ENCODE results near the gene SPOPL.
"Not testable (repeated sequence)": the region's sequence is repeated elsewhere in the genome, so short reads cannot be mapped to it uniquely, and the experiment has no call there.

The SPOPL gene

DNA sequence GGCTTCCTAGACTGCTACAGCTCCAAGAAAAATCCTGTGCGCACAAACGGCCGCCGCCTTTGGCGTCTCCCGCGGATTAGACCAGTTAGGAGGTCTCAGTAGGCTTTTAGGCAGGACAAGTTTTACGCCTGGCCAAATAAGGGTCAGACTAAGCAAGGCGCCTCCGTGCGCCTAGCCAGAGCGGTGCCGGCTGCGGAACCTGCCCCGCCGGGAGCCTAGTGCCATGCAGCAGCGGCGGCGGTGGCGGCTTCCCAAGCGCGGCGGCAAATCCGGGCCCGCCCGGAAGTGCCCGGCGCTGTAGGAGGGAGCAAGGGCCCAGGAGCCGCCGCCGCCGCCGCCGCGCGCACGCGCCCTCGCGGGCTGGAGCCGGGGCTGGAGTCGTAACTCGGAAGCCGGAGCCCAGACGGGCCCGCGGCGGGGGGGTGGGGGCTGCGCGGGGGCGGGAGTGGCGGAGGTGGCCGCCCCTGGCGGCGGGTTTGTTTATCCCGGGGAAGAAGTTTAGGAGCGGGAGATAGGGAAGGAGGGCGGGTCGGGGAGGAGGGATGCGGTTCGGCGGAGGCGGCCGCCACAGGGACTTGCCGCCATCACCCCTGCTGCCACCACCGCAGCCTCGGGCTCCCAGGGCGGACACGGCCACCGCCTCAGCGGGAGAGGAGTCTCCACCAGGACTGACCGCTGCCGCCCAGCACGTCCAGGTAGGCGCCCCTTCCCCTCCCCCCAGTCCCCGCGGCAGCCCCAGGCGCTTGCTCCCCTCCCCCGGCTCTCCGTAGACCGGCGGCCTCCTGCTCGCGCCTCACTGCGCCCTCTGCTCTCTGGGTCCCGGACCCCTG lies at the start of gene SPOPL:
SPOPL (plus strand) TSS at position 346 of the 830 bp plus-strand sequence. CDS start 48,447 bp downstream, outside the sequence.
- DNase-seq, result peak; percentile 28 to 93 (median 83)

DNA sequence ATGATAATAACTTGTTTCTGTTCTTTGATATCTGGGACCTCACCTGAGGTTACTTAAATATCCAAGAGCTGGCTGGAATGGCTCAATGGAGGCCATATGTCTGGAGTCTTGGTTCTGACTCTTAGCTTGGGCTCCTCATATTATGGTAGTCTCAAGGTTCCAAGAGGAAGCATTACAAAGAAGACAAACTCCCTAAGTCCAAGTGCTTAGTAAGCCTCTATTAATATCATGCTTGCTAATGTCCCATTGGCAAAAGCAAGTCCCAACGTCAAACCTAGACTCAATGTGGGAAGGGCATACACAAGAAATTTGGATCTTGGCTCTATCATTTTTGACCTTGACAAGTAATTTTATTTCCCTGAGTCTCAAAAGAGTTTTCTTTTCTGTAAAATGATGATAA lies 49.2 kb upstream of the SPOPL start:
- no peak for DNase-seq

DNA sequence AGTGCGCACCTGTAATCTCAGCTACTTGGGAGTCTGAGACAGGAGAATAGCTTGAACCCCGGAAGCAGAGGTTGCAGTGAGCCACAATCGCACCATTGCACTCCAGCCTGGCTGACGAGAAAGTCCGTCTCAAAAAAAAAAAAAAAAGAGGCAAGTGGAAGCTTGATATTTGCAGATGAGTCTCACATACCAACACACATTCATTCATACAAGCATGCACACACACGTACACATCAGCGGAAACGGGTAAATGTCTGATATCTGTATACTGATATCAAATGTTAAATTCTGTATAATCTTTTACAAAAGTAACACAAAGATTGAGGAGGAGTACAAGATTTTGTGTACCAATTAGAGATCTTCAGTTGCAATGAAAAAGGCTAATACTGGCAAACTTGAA lies 47.8 kb upstream of the SPOPL start:
- no peak for DNase-seq

DNA sequence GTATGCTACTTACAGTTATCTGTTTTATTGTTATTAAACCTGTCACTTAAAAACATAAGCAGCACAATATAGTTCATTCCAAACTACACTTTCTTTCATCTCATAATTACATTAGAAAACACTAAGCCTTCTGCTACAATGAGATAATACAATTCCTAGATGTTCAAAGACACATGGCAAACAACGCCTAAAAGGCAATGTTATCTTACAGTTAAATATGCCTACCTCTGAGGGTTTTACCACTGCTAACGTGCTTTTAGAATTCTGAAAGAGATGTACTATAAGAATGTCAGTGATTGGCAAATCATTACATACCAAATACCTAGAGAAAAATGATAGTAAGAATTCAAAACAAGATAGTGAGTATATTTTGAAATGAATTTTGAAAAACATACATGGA lies 46.8 kb upstream of the SPOPL start:
- DNase-seq, result no peak

DNA sequence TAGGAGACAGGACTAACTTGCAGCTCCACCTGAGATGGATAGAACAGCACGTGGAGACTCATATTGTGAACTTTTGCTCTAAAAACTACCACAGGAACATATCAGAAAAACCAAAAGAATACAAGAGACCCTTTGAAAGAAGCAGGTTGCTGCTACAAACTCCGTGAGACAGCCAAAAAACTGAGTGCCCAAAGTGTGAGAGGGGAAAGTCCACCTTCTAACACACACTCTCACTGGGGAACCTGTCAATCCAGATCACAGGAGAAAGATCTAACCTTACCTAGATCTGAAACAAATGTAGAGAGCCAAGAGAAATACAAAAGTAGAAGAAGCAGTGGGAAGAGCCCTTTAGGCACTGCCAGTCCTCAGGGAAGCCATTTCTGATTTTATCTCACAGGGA lies 46.3 kb upstream of the SPOPL start:
- no peak for DNase-seq

DNA sequence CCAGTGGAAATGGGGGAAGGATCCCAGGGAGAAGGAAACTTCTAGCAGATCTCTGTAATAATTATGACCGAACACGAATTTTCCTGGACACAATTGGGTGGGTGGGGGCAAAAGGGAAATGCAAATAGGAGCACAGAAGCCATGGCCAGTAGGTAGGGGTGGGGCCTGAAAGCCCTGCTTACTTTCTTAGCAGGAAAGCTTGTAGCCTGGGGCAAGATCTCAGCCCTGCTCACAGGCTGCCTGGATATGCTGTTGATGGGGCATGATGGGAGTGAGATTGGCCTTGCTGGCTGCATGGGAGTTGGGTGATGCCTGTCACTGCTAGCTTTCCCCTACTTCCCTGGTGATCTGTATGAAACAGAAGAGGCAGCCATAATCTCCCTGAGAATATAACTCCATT lies 45.9 kb upstream of the SPOPL start:
- no peak for DNase-seq

DNA sequence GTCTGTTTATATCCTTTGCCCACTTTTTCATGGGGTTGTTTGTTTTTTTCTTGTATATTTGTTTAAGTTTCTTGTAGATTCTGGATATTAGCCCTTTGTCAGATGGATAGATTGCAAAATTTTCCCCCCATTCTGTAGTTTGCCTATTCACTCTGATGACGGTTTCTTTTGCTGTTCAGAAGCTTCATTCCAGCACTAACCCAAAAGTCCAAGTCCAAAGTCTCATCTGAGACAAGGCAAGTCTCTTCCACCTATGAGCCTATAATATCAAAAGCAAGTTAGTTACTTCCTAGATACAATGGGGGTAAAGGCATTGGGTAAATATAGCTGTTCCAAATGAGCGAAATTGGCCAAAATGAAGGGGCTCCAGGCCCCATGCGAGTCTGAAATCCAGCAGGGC lies 38.9 kb upstream of the SPOPL start:
- not testable (repeated sequence) for DNase-seq

DNA sequence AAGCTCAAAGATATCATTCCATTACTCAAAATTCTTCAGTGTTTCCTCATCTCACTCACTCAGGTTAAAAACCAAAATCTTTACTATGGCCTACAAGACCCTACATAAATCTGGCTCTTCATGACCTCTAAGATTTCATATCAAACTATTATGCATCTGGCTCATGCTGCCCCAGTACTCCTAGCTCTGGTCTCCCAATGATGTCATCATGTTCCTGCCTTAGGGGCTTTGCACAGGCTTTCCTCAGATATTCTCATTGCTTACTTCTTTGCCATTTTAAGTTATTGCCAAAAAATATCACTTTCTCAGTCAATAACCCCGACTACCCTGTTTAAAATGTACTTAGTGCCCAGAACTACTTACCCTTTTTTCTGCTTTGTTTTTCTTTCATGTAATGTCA lies 33.0 kb upstream of the SPOPL start:
- no peak for DNase-seq

DNA sequence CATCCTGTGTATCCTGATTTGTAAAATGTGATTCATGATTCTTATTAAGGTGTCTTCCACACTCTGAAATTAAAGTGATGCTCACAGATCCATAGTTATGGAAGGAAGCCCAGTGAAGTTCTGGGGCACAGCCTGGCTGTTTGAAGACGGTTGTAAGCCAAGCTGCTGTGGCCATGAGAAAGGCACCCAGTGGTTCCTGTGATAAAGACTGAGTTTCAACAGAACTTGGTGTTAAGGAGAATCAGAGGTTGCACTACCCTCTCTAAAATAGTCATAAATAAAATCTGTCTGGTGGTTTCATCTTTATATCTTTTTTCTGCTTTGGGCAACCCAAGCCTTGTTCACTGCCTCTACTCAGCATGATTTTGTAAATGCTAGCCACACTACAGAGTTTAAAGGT lies 32.2 kb upstream of the SPOPL start:
- no peak for DNase-seq

DNA sequence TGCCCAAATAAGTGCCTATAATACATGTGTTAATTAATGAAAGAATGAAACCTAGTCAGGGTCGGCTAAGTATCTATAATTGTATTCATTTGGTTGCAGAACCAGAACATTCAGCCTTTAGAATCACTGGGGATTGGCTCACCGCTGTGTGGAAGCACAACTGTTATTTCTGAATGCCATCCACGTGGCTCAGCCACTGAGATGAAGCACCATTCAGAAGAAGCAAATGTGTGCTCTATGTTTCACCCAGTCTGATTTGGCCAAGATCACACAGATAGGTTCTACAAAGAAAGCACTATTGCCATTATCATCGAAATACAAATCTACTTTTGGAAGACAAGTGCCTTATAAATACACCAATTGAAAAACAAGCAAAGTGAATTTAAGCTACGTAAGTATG lies 30.6 kb upstream of the SPOPL start:
- peak in 15 of 56 donors; percentile 0 to 38 (median 14) for DNase-seq

DNA sequence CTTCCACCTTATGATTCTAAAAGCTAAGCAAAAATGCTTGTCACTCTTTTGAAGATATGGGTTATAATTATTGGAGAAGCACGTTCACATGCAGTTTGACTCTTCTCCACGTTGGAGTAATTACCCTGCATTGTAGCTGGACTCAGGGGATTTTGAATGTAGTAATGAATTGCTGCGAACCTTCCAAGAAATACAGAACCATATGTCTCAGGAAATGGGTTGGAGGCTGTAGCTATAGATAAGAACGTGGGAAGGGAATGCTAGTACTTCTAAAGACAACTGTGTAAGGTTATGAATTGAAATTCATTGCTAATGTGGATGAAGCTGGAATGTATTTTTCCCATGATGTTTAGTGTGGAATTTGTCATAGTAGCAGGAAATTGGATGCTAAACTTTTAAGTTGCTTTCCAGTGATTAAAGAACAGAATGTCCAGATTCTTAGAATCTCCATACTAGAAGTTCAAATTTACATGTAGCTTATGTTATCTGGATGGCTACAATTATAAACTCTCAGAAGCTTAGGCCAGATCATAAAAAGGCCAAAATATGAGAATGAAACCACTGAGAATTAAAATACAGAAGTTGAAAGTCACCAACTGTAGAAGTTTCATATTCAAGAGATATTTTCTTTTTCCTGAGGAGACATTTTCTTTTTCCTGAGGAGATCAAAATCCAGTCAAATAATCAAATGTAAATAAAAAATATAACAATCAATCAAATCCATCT lies 27.3 kb upstream of the SPOPL start:
- no peak for DNase-seq

DNA sequence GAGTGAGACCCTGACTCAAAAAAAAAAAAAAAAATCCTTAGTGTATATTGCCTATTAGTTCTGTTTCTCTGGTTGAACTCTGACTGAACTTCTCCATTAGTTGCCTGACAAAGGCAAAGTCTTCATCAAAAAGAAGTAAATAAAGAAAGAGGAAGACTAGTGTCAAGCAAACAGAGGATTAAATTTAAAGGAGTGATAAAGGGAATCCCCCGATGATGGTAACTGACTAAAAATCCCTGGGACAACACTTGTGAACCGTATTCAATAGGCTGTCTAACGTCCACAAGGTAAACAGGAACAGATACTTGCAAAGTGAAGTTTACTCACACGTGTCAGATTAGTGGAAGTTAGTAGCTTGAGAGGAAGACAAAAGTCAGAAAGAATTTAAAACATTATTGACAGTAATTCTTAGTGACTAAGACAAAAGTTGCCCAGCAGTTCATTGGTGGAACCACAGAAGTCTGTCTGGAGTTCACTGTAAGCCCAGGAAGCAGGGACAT lies 26.2 kb upstream of the SPOPL start:
- DNase-seq, result no peak

DNA sequence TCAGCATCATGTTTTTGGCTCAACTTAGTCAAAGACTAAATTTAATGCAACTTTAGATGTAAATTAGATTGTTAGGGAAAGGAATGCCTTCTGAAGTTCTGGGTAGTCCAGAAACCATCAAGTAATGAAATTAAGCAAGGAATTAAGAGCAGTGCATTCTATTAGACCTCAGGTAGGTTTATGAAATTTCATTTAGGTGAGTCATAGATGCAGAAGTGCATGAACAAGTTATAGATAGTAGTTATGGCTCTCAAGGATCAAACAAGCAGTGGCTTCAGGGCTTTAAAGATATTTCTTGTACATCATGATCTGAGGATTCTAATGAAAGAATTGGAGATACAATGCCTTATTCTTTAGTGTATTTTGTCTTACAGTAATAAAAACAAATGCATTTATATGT lies 25.4 kb upstream of the SPOPL start:
- DNase-seq, result no peak

DNA sequence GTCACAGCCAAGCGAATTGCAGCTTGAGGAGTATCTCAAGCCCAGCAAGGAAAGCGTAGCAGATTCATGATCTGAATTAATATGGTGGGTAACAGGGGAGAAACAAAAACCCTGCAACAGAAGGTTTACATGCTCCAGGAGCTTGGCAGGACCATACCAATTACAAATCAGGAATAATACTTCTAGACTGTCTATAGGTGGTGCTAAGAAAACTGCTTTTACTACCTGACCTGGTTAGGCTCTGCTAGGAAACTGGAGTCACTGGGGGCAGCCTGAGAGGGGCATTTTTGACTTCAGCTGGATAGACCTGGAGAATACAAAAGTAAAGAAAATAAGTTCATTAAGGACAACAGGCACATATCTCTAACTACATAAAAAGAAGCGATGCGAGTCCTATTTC lies 24.6 kb upstream of the SPOPL start:
- no peak for DNase-seq

DNA sequence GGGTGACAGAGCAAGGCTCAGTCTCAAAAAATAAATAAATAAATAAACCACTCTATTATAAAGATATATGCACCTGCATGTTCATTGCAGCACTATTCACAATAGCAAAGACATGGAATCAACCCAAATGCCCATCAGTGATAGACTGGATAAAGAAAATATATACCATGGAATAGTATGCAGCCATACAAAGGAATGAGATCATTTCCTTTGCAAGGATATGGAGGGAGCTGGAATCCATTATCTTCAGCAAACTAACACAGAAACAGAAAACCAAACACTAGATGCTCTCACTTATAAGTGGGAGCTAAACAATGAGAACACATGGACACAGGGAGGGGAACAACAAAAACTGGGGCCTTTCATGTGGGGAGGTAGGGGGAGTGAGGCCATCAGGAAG lies 18.8 kb upstream of the SPOPL start:
- DNase-seq, result not testable (repeated sequence)

DNA sequence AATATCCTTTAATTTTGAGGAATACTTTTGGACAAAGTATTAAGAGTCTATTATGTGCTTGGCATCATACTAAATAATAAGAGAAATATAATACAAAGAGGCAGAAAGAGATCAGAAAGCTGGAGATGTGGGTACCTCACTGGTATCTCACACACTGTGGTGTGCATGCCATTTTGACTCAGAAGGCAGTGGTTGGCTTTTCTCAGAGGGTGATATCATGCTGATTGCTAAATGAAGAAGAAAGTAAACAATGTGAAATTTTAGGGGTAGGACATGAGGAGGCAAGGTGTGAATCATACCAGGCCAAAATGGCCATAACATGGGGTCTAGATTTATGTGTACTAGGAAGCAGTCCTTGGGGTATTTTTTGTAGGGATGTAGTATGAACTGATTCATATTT lies 16.6 kb upstream of the SPOPL start:
- no peak for DNase-seq

DNA sequence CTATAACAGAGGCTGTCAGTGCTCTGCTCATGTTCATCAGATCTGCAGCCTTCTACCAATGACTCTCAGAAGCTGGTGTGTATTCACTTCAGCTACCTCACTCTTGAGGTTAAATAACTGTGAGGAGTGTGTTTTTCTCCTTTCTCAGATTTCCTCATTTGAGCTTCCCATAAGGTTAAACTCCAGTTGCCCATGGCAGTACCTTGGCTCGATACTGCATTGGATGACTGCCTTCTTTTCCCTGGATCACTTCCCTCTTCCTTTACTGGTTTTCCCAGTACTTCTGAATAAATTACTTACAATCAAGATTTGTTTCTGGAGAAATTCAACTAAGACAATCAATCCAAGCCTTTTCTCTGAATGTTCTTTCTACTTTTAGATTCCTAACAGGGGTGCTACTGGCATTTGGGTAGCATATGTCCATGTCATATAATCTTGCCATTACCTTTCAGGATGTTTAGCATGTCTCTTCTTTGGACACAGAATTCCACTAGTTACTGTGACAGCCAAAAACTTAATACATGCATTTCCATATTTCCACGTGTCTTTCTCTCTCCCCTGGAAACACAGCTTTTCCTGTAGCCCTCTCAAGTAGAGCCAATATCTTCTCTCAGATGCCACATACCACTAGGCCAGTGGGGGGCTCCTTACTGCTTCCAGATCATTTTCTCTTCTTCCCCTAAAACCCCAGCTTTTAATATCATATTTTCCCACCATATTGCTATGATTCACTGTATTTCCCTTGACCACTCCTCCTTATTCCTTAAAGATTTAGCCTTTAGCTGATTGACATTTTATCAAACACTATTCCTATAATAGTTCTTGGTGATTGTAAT lies 15.0 kb upstream of the SPOPL start:
- no peak for DNase-seq

DNA sequence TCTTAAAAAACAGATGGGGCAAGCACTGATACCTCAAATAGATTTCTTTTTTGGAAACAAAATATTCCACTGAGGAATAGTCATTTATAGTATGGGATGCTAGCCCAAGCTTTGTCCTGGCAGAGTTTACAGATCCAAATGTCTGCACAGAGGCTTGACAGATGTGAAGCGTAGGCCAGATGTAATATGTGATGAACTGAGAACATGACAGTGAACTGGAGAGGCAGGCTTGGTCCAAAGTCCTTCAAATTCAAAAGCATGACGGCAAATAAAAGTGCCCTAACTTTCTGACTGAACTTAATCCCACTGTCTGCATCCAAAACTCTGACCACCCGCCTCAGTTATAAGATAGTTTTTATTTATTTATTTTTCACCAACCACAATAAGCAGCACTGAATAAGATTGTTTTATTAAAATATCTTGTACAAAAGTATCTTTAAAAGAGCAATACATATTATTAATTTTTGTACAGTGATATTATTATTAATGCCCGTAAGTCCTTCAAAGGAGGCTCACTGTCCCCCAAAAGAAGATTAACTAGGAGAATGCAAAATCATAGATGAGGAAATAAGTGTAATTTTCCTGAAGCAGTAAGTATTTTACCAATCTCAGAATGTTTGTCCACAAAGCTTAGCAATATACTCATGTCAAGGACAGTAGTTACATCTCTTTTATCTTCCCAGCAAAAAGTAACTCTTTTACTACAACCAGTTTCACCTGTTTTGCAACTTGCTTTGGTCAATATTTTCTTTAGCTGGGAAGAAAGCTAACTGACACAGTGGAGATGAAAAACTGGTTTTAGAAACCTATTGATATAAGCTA lies 10.7 kb upstream of the SPOPL start:
- DNase-seq, result no peak

DNA sequence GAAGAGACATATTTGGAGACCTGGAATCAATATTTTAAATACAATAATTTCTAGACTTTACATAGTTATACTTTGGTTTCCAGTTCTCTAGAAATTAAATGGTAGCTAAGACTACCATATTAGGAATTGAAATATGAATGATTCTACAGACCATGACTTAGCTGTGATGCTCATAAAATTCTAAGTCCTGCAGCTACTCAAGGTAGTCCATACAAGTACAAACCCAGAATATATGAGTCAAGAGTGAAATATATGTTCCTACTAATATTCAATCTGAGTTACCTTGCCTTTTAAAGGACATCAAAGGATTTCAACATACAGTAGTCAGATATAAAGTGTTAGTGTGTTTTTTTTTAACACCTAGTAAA lies 10.1 kb upstream of the SPOPL start:
- no peak for DNase-seq

DNA sequence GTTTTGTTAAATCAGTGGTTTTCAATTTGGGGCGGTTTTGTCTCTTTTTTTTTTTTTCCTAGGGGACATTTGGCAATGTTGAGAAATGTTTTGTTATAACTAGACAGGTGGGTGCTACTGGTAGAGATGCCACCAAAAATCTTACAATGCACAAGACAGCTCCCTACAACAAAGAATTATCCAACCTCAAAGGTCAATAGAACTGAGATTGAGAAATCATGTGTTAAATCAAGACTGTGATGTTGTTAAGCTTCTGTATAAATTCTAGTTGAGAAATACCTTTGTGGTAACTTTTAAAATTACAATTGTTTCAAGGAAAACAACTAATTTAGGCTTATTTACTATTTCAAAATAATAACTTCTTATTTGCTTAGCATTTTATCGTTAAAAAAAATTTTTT lies 9.4 kb upstream of the SPOPL start:
- no peak for DNase-seq

DNA sequence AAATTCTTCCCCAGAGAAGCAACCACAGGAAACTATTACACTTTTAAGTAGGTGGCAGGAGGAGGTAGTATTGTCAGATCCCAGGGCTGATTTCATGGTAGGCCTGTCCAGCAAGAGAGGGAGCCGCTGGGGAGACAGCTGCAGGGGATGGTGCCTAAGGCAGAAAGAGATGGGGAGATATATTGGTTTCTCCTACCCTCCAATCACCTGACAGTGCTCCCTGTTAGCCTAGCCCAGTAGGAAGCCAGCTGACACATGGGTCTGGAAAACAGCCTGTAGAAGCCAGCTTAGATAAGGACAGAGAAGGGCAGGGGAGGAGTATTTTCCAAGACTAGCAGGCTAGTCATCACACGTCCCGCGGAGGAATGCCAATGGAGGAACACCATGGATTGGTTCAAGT lies 8.2 kb upstream of the SPOPL start:
- no peak for DNase-seq

Data from nucleus accumbens (tissue), 56 donors.